HG02759 (cell line): ENCODE measurements around the gene ALDH3A2.
"Not testable (repeated sequence)": the region's sequence is repeated elsewhere in the genome, so short reads cannot be mapped to it uniquely, and the experiment has no call there.

Source experiments
- ATAC-seq: cut with Tn5 transposase; IDR thresholded peaks from one replicate; pipeline ENCODE4 v1.9.1; 2021; ENCODE audit warnings: mild to moderate bottlenecking, moderate library complexity; ENCODE audit not compliant: unreplicated experiment

The ALDH3A2 gene

DNA sequence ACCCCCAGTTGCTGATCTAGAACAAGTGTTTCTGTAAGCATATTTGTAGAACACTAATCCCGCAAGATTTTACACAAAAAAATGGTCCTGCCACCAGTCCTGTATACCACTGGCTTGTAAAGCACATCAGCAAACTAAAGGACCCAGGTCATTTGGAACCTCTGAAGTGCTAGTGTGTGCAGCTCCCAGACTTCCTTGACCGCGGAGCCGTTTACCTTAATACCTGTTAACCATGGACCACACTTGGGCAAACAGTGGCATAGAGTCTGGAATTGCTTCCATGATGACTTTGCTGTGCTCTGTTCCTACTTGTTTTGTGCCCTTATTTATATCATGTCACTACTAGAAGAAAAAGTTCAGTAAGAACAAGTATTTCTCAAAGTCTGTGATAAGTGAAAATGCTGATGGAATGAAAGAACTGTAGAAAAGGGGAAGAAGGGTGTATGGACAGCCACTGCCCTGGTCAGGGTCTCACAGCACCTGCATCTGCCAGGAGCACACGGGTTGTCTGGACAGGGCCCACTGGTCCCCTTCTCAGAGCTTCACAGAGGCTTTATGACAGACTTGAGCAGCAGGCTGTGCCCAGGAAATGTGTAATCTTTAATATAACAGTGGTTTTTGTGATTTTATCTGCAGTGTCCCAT lies 29.3 kb downstream of the ALDH3A2 start:
- ATAC-seq: no peak

DNA sequence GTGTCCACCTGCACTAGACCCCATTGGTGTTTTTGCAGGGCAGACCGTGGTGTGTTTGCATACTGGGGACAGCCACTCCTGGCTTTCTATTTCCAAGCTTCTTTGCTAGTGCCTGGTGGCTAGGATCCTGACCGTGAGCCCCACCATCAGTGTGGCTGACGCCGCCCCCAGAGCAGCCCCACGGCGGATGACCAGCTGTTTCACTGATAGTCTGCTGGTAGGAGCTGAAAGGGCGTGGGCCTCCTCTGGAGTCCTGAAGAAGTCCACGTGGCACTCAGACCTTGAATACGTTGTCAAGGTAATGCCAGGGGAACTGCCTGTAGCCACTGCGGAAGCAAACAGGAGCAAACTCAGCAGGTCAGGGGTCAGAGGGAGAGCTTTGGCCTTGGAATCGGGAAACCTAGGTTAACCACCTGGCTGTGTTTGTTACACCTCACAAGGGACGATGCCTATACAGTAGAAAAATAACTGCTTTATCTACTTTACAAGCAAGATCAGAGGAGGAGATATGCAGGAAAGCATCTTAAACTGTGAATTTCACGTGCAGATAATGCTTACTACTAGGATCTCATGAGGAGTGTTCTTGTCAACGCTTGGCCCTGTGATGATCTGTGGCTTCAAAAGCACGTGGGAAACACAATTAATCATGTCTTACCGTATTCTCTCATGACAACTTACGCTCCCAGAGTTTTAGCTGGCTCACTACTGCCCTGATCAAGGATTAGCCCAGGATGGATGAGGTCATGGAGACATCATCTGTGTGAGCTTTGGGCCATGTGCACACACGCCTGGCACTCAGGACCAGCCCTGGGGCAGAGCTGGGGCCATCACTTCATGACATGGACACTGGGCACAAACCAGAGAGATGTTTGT lies 30.3 kb downstream of the ALDH3A2 start:
- no peak for ATAC-seq

DNA sequence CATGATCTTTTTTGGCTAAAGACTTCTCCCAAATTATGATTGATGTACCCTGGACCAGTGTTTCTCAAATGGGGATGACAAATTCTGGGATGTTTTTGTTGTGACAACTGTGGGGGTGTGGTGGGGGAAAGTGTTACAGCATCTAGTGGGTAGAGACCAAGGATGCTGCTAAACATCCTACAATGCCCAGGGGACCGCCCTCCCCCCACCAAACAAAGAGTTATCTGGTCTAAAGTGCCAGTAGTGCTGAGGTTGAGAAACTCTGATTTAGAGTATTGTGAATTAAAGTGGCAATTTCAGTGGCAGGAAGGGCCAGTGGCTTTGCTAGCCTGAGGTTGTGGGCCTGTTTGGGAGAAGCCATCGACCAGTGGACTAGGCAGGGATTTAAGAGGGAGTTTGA lies 34.6 kb downstream of the ALDH3A2 start:
- ATAC-seq: no peak

DNA sequence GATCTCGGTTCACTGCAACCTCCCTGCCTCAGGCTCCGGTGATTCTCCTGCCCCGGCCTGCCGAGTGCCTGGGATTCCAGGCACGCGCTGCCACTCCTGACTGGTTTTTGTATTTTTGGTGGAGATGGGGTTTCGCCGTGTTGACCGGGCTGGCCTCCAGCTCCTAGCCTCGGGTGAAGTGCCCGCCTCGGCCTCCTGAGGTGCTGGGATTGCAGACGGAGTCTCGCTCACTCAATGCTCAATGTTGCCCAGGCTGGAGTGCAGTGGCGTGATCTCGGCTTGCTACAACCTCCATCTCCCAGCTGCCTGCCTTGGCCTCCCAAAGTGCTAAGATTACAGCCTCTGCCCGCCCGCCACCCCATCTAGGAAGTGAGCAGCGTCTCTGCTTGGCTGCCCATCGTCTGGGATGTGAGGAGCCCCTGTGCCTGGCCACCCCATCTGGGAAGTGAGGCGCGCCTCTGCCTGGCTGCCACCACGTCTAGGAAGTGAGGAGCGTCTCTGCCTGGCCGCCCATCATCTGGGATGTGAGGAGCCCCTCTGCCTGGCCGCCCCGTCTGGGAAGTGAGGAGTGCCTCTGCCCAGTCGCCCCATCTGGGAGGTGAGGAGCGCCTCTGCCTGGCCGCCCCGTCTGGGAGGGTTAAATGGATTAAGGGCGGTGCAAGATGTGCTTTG lies 36.5 kb downstream of the ALDH3A2 start:
- ATAC-seq: not testable (repeated sequence)

DNA sequence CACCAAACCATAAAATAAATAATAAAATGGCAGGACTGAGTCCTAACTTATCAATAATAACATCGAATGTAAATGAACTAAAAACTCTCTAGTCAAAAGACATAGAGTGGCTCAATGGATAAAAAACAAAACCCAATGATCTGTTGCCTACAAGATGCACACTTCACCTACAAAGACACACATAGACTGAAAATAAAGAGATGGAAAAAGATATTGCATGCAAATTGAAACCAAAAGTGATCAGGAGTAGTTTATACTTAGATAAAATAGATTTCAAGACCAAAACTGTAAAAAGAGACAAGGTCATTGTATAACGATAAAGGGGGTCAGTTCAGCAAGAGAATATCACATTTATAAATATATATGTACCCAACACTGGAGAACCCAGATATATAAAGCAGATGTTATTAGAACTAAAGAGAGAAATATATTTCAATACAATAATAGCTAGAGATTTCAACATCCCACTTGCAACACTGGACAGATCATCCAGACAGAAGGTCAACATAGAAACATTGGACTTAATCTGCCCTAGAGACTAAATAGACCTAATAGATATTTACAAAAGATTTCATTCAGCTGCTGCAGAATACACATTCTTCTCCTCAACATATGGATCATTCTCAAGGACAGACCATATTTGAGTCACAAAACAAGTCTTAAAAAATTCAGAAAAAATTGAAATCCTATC lies 38.0 kb downstream of the ALDH3A2 start:
- no peak for ATAC-seq

DNA sequence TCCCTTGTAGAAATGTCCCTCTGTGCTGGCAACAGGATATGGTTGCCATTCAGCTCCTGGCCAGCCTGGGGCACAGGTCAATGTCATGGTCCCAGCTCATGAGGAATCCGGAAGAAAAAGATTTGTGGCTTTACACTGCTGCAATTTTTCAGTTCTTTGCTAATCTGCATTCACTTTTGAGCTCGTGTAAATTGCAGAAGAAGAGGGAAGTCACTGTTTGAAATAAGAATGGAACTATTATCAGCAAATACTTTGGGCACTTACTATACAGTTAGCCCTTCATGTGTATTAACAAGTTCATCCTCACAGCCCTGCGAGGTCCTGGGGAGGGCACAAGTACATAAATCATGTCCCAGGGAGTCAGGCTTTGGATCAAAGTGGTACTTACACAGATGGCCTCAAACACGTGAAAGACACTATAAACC lies 53.7 kb downstream of the ALDH3A2 start:
- no peak for ATAC-seq

DNA sequence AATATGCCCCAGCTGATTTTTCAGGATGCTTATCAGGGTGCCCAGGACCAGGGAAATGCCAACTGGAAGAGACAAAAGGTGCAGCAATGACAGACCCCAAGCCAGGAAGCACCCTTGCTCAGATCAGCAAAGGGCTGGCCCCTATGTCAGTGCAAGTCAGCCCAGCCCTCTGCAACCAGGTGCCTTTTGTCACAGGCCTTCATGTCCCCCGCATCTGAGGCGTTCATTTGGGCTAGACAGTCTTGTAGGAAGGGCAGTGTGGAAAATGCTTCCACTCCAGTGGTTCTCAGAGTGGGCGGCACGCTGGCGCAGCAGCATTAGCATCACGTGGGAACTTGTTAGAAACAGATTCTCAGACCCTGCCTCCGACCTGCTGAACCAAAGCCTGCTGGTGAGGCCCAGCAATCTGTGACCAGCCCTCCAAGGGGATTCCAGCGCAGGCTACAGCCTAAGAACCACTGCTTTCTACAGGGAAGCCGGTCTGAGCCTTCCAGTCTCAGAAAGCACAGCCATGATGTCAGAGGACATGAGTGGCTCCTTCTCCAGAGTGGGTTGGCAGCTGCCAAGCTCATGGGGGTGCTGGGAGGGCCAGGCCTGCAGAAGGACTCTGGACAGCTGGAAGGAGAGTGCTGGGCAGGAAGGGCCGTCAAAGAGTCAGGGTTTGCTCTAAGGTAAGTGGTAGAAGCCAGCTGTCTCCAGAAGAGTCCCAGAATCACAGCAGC lies 54.7 kb downstream of the ALDH3A2 start:
- no peak for ATAC-seq

DNA sequence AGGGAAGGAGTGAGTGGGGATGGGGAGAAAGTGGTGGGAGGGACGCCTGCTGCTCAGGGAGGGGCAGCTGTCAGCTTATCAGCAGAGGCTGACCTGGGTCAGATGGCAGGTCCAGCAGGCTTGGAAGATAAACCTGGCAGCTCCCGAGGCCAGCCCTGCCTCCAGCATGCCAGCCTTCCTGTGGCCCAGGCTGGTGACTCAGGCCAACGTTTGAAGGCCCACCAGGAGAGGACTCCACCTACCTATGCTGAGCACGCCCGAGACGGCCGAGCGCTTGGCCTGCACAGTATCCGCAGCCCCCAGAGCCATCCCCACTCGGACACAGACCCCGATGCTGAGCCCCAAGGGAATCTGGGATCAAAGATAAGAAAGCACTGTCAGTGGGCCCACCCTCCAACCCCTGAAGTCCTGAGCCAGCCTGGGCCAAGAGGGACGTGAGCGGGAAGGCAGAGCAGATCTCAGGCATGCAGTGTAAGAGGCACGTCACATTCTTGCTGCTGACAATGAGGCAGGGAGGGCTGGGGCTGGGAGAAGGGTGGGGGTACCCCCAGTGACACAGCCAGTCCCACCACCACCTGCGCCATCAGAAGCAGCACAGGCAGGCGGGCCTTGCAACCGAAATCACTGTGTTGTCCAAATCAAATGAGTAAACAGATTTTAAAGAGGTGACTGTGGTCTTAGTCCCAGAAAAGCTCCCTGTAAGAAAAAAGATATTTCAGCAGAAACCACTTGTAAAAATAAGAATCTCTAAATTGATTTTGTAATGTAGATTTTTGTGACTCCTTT lies 55.5 kb downstream of the ALDH3A2 start:
- ATAC-seq: no peak

DNA sequence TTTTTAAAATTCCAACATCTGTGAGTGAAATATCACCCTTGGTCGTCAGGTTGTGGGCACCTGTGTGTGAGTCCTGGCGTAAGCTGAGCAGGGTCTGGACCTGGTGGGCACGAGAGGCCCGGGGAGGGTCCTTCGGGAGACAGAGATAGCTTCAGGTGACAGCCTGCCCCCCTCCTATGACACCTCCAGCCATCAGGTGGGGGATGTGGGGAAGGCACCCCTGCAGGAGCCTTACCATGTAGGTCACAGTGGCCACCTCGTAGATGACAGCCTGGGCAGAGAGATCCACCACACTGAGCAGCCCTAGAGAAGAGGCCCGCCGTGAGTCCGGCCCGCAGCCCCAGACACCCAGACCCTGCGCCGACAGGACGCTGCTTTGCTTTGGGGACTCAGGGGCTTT lies 56.6 kb downstream of the ALDH3A2 start:
- ATAC-seq: no peak

DNA sequence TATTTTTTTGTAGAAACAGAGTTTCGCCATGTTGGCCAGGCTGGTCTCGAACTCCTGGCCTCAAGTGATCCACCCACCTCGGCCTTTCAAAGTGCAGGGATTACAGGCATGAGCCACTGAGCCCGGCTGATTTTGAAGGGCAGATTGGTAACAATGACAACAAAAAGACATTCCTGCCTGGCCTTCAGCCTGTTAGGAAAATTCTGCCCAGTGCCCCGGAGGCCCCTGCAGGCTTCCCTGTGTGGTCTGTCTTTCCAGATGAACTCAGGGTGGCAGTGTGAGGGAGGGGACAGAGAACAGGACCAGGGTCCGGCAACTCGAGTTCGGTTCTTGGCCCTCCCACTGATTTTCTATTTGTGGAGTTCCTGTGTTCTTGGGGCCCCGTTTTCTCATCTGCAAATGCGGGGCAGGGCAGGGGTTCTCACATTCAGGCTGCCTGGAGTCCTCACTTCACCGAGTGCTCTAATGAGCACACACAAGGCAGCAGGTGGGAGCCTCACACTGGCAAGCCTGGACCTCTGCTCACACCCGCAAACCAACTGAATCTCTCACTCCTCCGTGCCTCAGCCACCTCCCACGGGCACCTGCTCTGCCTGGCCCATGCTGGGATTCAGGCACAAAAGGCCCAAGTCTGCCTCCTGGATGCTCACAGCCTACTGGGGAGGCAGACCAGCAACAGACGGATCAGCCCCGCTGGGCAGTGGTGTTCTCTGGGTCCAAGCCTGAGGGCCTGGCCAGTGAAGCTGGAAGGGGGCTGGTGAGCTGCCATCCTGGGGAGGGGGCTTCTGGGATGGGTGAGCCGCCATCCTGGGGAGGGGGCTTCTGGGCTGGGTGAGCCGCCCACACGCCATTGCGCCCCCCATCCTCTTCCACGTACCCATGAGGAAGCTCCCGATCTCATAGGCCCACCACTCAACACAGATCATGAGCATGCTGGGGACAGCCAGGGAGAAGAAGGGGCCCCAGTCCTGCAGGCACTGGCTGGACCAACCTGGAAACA lies 57.5 kb downstream of the ALDH3A2 start:
- no peak for ATAC-seq

DNA sequence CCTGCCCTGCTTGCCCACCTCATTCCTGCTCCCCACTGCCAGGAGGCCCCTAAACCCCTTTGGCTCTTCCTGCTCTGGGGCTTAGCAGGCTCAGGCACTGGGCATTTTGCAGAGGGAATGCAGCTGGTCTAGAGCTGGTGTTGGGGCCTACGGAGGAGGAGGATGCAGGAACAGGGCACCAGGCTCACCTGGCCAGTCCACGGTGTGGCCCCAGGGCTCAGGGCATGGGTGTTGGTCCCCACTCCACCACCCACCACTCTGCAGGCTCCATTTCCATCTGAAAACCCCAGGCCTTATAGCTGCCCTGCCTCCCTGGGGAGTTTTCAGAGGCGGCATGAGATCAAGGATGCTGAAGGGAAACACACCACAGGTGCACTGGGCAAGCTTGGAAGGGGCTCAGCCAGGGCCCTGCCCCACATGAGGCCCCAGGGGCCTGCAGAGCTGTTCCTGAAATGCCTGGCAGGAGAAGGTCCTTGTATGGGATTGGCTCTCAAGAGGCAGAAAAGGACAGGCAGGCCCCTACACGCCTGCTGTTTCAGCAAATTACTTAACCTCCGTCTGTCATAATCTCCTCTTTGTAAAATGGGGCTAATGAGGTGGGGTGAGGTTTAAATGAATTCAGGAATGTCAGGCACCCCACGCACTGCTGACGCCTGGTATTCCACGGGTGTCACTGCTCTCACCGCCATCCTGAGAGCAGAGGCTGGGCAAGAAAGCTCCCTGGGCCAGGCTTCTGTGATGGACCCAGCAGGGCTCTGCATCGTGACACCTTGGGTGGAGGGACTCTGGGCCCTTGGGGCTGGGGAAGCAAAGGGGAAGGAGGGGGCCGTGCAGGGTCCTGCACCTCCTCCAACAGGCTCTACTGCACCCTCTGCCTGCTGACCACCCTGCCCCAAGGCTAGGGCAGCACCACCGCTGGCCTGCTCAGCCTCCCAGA lies 58.5 kb downstream of the ALDH3A2 start:
- no peak for ATAC-seq

DNA sequence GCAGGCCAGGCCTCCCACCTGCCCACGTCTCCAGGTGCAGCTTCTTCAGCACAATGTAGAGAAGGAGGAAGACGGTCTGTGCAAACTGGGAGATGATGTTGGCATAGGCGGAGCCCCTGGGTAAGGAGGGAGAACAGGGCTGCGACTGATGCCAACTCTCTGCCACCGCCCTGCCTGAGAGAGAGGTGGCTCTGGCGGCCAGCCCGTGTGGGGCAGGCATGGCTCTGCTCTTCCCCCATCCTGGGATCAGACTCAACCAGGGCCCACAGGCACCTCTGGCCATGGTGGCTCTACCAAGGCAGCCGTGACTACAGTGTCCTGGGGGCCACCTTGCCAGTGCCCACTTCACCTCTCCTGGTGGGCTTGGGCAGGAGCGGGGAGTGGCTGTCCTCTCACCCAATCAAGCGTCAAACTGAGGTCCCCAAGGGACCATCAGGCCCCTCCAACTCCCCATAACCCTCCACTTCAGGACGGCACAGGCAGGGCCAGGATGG lies 59.2 kb downstream of the ALDH3A2 start:
- ATAC-seq: no peak

DNA sequence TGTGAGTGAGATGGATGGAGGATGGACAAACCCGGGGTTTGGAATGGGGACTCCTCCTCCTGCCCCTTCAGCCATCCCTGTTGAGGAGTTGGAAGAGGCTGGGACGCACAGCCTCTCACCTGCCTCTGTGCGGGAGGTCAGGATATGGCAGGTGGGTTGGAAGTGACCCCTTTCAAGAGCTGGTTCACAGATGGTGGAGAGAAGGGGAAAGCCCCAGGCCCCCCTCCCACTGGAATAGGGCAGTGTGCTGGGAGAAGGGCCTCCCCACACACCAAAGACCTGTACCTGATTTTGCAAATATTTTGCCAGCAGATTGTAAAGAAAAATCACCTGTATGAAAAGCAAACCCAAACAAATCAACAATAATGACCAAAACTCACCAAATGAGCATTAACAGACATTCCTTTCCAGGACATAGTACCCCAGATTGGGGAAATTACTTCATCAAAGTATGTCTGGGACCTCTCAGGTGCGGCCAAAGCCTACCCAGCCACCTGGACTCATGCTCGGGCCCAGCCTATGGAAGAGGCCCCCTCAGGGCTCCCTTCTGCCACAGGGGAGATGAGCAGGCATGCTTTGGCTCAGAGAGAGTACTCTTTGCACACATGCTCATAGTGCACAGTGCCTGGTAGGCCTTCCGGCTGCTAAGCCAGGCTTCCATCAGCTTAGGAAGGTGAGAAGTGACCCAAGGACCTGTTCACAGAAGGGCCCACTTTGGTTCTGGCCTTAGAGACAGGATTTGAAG lies 60.1 kb downstream of the ALDH3A2 start:
- ATAC-seq: no peak

DNA sequence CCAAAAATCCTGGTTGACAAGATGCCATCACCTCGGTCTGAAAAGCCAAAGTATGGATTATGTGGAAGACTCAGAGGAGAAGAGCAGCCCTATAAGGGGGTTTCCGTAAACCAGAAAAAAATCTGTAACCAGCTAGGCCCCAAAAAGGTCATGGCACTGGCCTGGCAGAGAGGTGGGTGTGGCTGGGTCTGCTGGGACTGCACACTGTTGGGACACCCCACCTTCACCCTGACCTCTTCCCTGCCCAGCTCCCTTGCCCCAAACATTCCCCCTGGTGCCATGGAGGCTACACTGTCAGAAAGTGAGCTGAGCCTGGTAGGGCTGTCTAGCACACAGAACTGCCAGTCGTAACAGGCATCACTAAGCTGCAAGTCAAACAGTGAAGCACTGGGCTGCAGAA lies 61.3 kb downstream of the ALDH3A2 start:
- no peak for ATAC-seq

DNA sequence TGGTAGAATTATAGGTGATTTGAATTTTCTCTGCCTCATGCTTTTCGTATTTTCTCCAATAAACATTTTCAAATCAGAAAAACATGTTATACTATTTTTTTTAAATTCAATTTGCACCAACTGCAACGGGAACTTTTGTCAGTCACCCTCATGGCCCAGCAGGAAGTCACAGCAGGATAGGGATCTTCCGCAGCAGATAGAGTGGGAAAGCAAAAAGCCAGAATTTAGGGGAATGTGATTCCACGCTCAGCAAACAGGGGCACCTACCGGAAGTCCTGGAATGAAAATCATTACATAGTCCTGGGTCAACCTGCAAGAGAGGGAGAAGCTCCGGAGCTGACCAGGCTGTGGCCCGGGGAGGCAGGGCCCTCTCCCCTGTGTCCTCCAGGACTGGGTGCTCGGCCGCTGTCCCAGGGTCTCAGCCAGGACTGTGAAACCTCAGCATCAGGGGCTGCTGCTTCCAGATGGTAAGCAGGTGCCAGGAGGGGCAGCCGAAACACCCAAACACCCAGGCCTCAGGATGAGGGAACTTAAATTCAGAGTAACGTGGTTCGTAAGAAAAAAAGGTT lies 64.0 kb downstream of the ALDH3A2 start:
- no peak for ATAC-seq

DNA sequence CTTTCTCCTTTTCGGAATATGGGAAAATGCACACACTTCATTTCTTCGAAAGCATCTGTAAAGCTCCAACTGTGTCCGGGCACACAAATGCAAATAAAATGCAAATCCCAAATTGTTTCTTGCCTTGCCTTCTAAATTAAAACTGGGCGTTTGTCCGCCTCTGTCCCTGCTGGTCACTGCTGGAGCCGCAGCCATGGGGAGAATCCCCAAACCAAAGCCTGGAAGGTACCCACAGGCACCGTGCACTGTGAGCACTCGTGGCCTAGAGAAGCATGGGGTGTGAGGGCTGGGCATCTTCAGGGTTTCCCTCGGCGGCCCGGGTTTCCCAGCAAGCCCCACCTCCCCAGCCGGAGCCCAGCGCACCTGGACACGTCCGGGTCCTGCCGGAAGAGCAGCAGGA lies 64.9 kb downstream of the ALDH3A2 start:
- ATAC-seq: no peak
